Prostate gland (tissue), 2 donors: ENCODE data around the gene CHRM2.

Experiments
- POLR2A ChIP-seq: fragments of 450-650 bp; IDR thresholded peaks from one replicate; pipeline ENCODE4 v1.6.1; 2016; ENCODE audit warnings: antibody characterized with exemption, mild to moderate bottlenecking
- POLR2AphosphoS5 ChIP-seq: sonication (generic); formaldehyde crosslinking; IDR thresholded peaks from one replicate; pipeline ENCODE4 v1.6.1; 2017; ENCODE audit warnings: antibody characterized with exemption
- TF ChIP-seq, protein P1 (sequence below), 4 experiments: fragments of 200-600 bp in 2 of 4; fragments of 450-650 bp in 2 of 4; sonication (generic) in 2 of 4; IDR thresholded peaks; 1 replicate in 3 of 4; 2 replicates in 1 of 4; pipeline ENCODE4 v1.5.1; 2016 to 2019; ENCODE audit warnings: antibody characterized with exemption in 4 of 4, mild to moderate bottlenecking in 2 of 4, moderate library complexity in 2 of 4

DNA sequence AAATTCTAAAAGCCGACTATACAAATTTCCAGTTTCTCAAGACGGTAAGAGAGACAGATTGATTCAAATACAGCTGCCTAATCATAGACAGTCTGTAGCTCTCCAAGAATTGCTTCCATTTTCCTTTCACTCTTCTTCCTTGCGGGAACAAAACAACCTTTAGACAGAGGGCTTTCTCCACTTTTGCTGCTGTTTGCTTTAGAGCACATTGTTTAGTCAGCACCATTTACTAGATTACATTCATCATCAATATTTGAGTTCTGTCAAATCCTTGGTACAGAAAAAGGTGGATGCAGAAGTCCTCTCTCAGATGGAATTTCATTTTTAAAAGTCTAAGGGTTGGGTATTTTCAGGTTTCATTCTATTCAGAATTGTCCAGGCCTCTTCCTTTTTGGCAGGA is 137.4 kb downstream of the CHRM2 start:
- TF ChIP-seq, protein P1, sequence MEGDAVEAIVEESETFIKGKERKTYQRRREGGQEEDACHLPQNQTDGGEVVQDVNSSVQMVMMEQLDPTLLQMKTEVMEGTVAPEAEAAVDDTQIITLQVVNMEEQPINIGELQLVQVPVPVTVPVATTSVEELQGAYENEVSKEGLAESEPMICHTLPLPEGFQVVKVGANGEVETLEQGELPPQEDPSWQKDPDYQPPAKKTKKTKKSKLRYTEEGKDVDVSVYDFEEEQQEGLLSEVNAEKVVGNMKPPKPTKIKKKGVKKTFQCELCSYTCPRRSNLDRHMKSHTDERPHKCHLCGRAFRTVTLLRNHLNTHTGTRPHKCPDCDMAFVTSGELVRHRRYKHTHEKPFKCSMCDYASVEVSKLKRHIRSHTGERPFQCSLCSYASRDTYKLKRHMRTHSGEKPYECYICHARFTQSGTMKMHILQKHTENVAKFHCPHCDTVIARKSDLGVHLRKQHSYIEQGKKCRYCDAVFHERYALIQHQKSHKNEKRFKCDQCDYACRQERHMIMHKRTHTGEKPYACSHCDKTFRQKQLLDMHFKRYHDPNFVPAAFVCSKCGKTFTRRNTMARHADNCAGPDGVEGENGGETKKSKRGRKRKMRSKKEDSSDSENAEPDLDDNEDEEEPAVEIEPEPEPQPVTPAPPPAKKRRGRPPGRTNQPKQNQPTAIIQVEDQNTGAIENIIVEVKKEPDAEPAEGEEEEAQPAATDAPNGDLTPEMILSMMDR (IDR thresholded peaks at IDR 0.05), result no peak
- TF ChIP-seq POLR2A (no peak), POLR2AphosphoS5 (no peak)
